DMS153 (cell line): Measurements from ENCODE around the gene CACNG1.
"Not testable (repeated sequence)": the region's sequence is repeated elsewhere in the genome, so short reads cannot be mapped to it uniquely, and the experiment has no call there.

ENCODE experiments used
- DNase-seq: peaks from one replicate; lab custom pipeline; 2025; lab: John Stamatoyannopoulos, UW

The CACNG1 gene

GRCh38 chr17:67078292-67078691 lies 33.9 kb downstream of the CACNG1 start:
- no peak for DNase-seq

GRCh38 chr17:67079491-67079890 lies 35.1 kb downstream of the CACNG1 start:
- DNase-seq, result no peak

- no peak for DNase-seq
Measured at GRCh38 chr17:67080804-67081203, 36.5 kb downstream of the CACNG1 start.

GRCh38 chr17:67082107-67082506 lies 37.8 kb downstream of the CACNG1 start:
- DNase-seq, result no peak

- no peak for DNase-seq
Measured at GRCh38 chr17:67085406-67085805, 41.1 kb downstream of the CACNG1 start.

DNA sequence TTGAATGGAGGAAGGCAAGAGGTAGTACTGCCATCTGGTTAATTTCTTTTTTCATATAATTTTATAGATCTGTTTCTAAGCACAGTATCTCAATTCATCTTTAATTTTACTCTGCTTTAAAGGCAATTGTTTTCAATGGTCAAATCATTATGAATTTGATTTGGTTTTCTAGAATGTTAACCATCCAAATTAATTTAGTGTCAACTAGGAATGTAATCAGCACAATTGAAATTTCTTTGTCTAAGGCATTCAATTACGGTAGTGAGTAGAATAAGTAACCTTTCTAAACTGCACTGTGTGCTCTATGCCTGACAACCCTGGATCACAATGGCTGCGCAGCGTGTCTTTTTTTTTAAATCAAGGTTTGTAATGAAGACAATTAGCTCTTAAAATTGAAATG lies 44.3 kb downstream of the CACNG1 start:
- no peak for DNase-seq

- no peak for DNase-seq
Measured at GRCh38 chr17:67090341-67090740, 46.0 kb downstream of the CACNG1 start.

GRCh38 chr17:67092291-67092690 lies 47.9 kb downstream of the CACNG1 start:
- DNase-seq, result no peak

DNA sequence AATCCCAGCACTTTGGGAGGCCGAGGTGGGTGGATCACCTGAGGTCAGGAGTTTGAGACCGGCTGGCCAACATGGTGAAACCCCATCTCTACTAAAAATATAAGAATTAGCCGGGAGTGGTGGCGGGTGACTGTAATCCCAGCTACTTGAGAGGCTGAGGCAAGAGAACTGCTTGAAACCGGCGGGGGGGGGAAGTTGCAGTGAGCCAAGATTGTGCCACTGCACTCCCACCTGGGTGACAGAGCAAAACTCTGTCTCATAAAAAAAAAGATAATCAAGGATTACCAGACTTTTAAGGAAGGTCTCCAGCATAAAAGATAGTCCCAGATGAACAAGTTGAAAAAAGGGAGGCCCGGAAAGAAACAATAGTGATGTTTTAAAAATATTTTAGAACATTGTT lies 48.4 kb downstream of the CACNG1 start:
- DNase-seq, result not testable (repeated sequence)

- DNase-seq, result no peak
Measured at GRCh38 chr17:67093348-67093747, 49.0 kb downstream of the CACNG1 start.

DNA sequence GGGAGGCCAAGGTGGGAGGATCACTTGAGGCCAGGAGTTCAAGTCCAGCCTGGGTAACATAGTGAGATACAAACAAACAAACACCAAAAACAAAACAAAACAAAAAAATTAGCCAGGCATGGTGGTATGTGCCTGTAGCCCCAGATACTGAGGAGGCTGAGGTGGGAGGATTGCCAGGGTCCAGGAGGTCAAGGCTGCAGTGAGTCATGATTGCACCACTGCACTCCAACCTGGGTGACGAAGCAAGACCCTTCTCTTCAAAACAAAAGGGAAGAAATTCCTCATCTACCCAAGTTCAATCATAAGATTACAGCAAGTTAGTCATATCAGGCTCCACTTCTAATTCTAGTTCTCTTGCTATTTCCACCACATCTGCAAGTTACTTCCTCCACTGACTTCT lies 50.9 kb downstream of the CACNG1 start:
- not testable (repeated sequence) for DNase-seq

DNA sequence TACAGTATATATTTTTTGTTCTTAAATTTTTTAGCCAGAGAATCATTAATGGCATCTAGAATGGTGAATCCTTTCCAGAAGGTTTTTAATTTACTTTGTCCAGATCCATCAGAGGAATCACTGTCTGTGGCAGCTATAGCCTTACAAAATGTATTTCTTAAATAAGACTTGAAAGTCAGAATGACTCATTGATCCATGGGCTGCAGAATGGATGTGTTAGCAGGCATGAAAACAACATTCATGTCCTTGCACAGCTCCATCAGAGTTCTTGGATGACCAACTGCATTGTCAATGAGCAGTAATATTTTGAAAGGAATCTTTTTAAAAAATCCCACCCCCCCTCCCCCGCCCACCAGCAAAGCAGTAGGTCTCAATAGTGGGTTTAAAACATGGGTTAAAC lies 51.4 kb downstream of the CACNG1 start:
- DNase-seq, result no peak

DNA sequence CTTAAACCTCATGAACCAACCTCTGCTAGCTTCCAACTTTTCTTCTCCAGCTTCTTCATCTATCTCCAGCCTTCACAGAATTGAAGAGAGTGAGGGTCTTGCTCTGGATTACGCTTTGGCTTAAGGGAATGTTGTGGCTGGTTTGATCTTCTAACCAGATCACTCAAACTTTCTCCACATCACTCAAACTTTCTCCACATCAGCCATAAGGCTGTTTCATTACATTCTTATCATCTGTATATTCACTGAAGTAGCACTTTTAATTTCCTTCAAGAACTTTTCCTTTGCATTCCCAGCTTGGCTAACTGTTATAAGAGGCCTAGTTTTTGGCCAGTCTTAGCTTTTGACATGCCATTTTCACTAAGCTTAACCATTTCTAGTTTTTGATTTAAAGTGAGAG lies 52.3 kb downstream of the CACNG1 start:
- no peak for DNase-seq

DNA sequence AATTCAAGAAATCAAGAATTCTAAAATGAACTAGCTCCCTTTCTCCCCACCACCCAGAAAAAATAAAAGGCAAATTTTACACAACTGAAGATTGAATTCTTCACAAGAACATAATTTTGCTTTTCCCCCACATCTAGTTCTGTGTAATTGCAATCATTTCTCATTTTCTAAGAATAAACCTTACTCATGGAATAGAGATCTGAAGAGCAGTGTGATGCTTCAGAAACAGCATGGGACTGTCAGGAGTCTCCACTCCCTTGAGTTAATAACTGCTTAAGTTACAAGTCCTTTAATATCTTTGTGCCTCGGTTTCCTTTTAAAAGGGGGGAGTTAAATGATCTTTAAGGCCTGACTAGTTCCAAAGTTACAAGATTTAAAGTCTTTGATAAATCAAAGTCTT lies 53.7 kb downstream of the CACNG1 start:
- DNase-seq, result no peak

DNA sequence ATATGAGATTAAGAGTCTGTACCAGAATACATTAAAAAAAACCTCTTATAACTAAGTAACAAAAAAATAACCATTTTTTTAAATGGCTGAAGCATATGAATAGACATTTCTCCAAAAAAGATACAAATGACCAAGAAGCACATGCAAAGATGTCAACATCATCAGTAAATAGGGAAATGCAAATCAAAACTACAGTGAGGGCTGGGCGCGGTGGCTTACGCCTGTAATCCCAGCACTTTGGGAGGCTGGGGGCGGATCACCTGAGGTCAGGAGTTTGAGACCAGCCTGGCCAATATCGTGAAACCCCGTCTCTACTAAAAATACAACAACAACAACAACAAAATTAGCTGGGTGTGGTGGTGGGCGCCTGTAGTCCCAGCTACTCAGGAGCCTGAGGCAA lies 60.3 kb downstream of the CACNG1 start:
- not testable (repeated sequence) for DNase-seq

GRCh38 chr17:67105213-67105612 lies 60.9 kb downstream of the CACNG1 start:
- DNase-seq, result no peak
